ACC112 (cell line): ENCODE data around the gene MAJIN.

Source experiments
- H2AFZ ChIP-seq: fragments of 200-600 bp; sonication (generic); one replicate; pipeline ENCODE4 v1.6.0; 2017; ENCODE audit warnings: antibody characterized with exemption, low read length; ENCODE audit not compliant: unreplicated experiment
- H3K27ac ChIP-seq: fragments of 200-600 bp; sonication (generic); 2 replicates; pipeline ENCODE4 v1.5.1; 2014; ENCODE audit warnings: low read depth, mild to moderate bottlenecking, antibody characterized with exemption, low read length, moderate library complexity
- H3K27me3 ChIP-seq: fragments of 200-600 bp; sonication (generic); 2 replicates; pipeline ENCODE4 v1.6.1; 2014; ENCODE audit warnings: mild to moderate bottlenecking, antibody characterized with exemption, low read length, moderate library complexity, mixed read lengths; ENCODE audit not compliant: insufficient read depth
- H3K36me3 ChIP-seq: fragments of 200-600 bp; sonication (generic); 2 replicates; pipeline ENCODE4 v1.6.1; 2016; ENCODE audit warnings: mild to moderate bottlenecking, antibody characterized with exemption, low read length, moderate library complexity, mixed read lengths; ENCODE audit not compliant: insufficient read depth
- H3K4me1 ChIP-seq: fragments of 200-600 bp; sonication (generic); one replicate; pipeline ENCODE4 v1.6.1; 2016; ENCODE audit warnings: low read length, mixed read lengths; ENCODE audit not compliant: insufficient read depth, unreplicated experiment, control insufficient read depth
- H3K4me3 ChIP-seq: fragments of 200-600 bp; sonication (generic); 2 replicates; pipeline ENCODE4 v1.5.1; 2014; ENCODE audit warnings: mild to moderate bottlenecking, low read depth, low read length
- H3K79me2 ChIP-seq: fragments of 200-600 bp; sonication (generic); one replicate; pipeline ENCODE4 v1.6.0; 2016; ENCODE audit warnings: low read length; ENCODE audit not compliant: control insufficient read depth, unreplicated experiment, insufficient read depth

The MAJIN gene

DNA sequence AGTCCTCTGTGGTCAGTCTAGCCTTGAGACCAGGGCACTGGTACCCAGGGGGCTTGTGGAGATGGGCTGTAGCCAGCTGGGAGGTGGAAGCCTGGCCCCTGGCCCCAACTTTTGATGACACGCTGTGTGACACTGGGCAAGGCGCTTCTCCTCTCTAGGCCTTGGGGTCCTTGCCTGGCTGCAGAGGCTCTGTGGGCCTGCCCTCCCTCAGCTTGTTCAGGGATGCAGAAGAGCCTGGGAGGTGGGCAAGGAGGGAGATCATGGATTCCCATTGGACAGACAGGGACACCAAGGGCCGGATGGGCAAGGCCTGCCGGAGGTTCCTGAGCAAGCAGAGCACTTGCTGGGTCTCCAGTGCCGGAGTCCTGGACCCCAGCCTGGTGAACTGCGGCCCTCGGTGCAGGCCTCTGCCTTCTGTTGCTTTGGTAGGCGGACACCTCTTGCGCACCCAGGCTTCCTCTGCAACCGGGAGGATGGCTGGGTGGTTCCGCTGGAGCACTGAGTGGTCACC is 48.7 kb downstream of the MAJIN start:
- peaks cover 5% of the 10 kb centered on the region for H3K79me2 ChIP-seq
- no peaks in the 10 kb centered on the region for H3K36me3 ChIP-seq
- H3K27ac ChIP-seq, result no peak overlapping the region
- no peak overlapping the region for H3K4me3 ChIP-seq
- H3K27me3 ChIP-seq, result no peaks in the 10 kb centered on the region
- no peaks in the 10 kb centered on the region for H3K4me1 ChIP-seq
- H2AFZ ChIP-seq, result no peak overlapping the region

DNA sequence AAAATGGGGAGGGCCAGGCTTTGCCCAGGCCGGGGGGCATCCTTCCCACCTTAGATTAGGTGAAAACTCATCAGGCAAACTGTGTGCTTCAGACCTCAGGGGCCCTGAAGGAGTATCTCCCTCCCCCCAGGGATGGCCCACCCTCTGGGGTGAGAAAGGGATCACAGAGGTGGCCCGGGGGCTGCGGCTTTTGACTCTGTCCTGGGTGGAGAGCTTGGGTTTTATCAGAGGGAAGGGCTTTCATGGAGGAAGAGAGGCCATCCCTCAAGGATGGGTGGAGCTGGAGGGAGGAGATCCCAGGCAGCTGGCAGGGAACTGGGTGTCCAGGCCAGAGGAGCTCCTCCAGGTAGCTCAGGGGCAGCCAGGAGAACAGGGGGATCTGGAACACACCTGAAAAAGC is 50.5 kb downstream of the MAJIN start:
- Histone ChIP-seq H3K4me1 (no peaks in the 10 kb centered on the region), H2AFZ (no peak overlapping the region), H3K4me3 (no peak overlapping the region), H3K36me3 (no peaks in the 10 kb centered on the region), H3K79me2 (peaks cover 9% of the 10 kb centered on the region), H3K27me3 (no peaks in the 10 kb centered on the region), H3K27ac (no peak overlapping the region)

DNA sequence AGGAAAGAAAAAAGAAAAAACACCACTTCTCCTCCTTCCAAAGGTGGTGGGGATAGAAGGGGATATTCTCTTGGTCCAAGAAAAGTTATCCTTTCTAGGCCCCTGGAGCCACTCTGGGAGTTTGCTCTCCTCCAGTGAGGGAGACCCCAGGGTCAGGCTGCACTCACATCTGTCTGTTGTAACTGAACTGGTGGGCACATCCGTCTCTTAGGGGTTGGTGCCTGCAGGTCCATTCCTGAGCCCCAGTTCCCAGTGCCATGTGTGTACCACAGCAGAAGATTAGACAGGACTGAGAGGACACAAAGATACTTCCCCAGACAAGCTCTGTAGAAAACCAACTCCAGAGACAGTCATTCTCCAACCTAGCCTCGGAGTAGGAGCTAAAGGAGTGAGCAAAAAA is 51.8 kb downstream of the MAJIN start:
- no peaks in the 10 kb centered on the region for H3K27me3 ChIP-seq
- H3K27ac ChIP-seq, result no peak overlapping the region
- H2AFZ ChIP-seq, result no peak overlapping the region
- peaks cover 11% of the 10 kb centered on the region for H3K79me2 ChIP-seq
- H3K4me1 ChIP-seq, result no peaks in the 10 kb centered on the region
- no peaks in the 10 kb centered on the region for H3K36me3 ChIP-seq
- no peak overlapping the region for H3K4me3 ChIP-seq

DNA sequence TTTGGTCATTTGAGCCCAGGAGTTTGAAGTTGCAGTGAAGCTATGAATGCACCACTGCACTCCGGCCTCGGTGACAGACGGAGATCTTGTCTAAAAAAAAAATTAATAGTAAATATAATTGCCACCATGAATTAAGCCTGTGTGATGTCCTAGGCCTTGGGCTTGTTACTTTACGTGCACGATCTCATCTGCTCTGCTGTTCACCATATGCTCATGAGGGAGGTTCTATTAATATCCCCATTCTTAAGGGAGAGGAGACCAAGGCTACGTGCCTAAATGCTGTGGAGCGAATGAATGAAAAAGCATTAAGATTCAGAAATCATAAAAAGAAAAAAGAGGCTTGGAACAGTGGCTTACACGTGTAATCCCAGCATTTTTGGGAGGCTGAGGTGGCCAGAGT is 52.3 kb downstream of the MAJIN start:
- peaks cover 10% of the 10 kb centered on the region for H3K79me2 ChIP-seq
- H2AFZ ChIP-seq, result no peak overlapping the region
- no peak overlapping the region for H3K27ac ChIP-seq
- H3K4me1 ChIP-seq, result no peaks in the 10 kb centered on the region
- no peaks in the 10 kb centered on the region for H3K36me3 ChIP-seq
- no peaks in the 10 kb centered on the region for H3K27me3 ChIP-seq
- H3K4me3 ChIP-seq, result no peak overlapping the region

DNA sequence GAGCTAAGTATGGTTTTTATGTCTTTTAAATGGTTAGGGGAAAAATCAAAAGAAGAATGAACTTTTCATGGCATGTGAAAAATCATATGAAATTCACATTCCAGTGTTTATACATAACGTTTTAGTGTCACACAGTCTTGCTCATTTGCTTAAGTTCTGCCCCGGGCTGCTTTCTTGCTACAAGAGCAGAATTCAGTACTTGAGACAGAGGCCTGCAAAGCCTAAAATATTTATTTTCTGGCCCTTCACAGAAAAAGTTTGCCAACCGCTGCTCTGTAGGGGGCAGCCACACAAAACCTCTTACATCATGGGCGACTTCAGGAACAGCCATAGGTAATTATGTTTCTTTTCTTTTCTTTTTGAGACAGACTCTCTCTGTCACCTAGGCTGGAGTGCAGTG is 53.9 kb downstream of the MAJIN start:
- Histone ChIP-seq H3K4me1 (no peaks in the 10 kb centered on the region), H3K4me3 (peak overlapping the region; percentile 85), H2AFZ (peak overlapping the region; percentile 97), H3K36me3 (no peaks in the 10 kb centered on the region), H3K79me2 (peaks cover 10% of the 10 kb centered on the region), H3K27ac (peak overlapping the region; percentile 35; the same call in 1 of the 2 replicates), H3K27me3 (no peaks in the 10 kb centered on the region)

DNA sequence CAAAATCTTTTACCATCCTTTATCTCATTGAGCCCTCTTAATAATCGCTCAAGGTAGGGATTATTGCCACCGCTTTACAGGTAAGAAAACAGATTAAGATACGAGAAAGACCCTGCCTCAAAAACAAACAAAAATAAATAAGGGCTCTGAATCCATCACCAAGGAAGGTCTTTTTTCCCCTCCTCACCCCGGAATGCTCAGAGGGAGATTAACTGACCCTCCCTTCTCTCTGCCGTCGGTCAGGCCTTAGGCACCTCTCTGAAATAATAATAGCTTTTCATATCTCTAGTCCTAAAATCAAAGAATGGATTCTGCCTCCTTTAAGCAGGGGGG is 54.3 kb downstream of the MAJIN start:
- H3K27ac ChIP-seq, result peak overlapping the region; percentile 35; the same call in 1 of the 2 replicates
- H3K27me3 ChIP-seq, result no peaks in the 10 kb centered on the region
- H3K4me1 ChIP-seq, result no peaks in the 10 kb centered on the region
- peak overlapping the region; percentile 97 for H2AFZ ChIP-seq
- no peaks in the 10 kb centered on the region for H3K36me3 ChIP-seq
- H3K79me2 ChIP-seq, result peaks cover 10% of the 10 kb centered on the region
- peak overlapping the region; percentile 85 for H3K4me3 ChIP-seq

DNA sequence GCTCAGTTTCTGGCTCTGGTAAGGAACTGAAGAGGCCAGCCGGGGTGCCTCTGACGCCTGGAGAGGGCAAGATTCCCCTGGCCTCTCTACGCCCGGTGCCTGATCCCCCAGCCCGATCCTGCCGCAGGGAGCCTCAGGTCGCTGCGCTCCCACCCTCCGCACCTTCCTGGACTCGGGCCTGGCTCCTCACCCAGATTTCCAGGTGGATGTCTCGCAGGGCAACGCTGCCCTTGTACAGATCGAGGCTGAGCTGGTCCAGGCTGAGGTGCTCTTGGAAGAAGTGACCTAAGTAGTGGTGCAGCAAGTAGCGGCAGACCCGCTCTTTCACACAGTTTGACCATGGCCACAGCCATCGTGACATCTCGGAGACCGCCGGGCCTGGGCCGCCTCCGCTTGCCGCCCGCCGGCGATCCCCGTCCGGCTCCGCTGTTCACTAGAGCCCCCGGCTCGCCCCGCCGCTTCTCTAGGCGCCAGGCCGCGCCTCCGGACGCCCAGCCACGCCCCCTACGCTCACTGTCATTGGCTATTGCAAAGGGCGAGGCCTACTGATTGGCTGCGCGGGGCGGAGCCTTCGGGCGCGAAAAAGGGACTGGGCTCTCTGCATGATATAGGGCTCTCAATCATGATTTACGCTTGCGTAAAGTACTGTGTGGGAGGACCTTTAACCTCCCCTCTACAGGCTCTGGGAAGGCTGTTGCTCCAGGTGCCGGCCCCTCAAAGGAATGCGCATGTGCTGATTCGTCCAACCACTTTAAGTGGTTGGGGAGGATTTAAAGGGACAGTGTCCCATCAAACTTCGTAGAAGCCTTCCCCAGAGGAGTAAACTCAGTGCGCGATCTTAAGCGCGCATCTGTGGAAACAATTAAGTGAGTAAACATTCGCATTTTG is 54.9 kb downstream of the MAJIN start, which contains the start of gene ATG2A:
Gene ATG2A (minus strand): TSS at position 435 of the 888 bp plus-strand sequence. CDS start 74 bp downstream, at position 361.
- H2AFZ ChIP-seq, result peak within 1 kb of the TSS; percentile 97
- H3K4me3 ChIP-seq, result peak within 1 kb of the TSS; percentile 85
- peaks cover 10% of the 10 kb centered on the region for H3K79me2 ChIP-seq
- H3K27ac ChIP-seq, result peak within 1 kb of the TSS; percentile 46
- no peaks in the 10 kb centered on the region for H3K36me3 ChIP-seq
- no peaks in the 10 kb centered on the region for H3K27me3 ChIP-seq
- H3K4me1 ChIP-seq, result no peaks in the 10 kb centered on the region

DNA sequence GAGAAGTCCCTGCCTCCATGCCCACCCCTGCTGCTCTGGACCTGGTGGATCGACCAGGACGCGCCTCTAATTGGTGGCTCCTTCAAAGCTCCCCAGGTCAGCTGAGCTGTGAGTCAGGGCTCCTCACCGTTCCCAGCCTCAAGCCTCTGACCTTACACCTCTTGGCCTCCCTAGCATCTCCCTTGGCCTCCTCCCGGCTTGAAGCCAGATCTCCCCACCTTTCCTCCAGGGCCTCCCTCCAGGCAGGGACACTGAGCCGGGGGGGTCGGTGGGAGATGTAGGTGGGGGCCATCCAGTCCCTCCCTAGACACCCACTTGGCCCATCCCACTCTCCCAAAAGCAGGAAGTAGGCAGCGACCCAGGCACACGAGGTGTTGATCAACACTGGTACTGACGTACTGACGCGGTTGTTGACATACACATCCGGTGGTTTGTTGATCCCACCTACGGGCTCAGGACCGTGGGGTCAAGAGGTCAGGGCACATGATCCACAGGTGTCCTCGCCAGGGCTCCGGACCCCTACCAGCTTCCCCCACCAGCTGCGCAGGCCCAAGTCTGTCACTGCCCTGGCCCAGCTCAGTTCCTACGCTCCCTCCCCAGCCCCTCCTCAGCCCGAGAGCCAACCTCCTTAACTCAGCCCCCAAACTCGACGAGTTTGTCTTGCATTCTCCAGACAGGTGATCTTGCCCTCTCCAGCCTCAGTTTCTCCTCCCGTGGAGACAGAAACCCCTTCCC is 55.7 kb downstream of the MAJIN start:
- Histone ChIP-seq H3K36me3 (no peaks in the 10 kb centered on the region), H3K4me1 (no peaks in the 10 kb centered on the region), H3K4me3 (peak overlapping the region; percentile 85), H3K27ac (peak overlapping the region; percentile 46; the same call in 1 of the 2 replicates), H3K79me2 (peaks cover 10% of the 10 kb centered on the region), H3K27me3 (no peaks in the 10 kb centered on the region), H2AFZ (no peak overlapping the region)

DNA sequence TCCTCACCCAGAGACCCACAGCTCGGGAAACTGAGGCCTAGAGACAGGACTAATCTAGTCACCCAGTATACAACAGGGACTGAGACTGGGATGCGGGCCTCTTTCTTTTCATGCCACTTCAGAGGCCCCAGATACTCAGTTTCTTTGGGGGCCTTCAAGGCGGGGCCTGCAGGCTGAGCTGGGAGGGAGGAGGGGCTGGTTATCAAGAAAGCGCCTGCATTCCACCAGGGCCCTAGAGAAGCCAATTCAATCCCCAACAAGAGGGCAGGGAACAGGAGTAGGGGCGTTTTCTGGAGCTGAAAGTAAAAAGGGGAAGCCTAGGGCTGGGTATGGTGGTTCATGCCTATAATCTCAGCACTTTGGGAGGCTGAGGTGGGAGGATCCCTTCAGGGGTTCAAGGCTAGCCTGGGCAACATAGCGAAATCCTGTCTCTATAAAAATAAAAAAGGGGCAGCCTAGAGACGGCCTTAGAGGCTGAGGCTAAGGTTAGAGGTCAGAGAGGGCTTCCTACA is 56.5 kb downstream of the MAJIN start:
- Histone ChIP-seq H2AFZ (no peak overlapping the region), H3K4me3 (peak overlapping the region; percentile 85), H3K36me3 (no peaks in the 10 kb centered on the region), H3K27ac (peak overlapping the region; percentile 46; the same call in 1 of the 2 replicates), H3K4me1 (no peaks in the 10 kb centered on the region), H3K79me2 (peaks cover 10% of the 10 kb centered on the region), H3K27me3 (no peaks in the 10 kb centered on the region)

DNA sequence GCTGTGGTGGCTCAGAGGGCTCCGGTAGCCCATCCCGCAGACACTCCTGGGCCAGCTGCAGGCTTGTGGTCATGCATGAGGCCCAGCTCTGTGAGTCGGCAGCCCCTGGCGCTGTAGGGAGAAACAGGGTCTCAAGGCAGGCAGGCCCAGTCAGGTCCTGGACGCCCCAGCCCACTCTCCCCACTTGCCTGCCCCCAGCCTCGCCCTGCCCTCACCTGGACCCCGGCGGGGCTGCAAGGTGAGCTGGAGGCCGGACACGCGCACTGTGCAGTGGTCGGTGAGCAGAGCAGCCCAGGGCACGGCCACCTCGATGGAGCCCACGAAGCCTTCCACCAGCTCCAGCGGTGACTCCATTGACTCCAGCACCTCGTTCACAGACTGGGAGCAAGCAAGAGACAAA is 57.8 kb downstream of the MAJIN start:
- Histone ChIP-seq H3K4me1 (no peaks in the 10 kb centered on the region), H2AFZ (no peak overlapping the region), H3K27ac (no peak overlapping the region), H3K27me3 (no peaks in the 10 kb centered on the region), H3K4me3 (no peak overlapping the region), H3K79me2 (peaks cover 10% of the 10 kb centered on the region), H3K36me3 (no peaks in the 10 kb centered on the region)
